ENCODE data around the gene TENM3.

DNA sequence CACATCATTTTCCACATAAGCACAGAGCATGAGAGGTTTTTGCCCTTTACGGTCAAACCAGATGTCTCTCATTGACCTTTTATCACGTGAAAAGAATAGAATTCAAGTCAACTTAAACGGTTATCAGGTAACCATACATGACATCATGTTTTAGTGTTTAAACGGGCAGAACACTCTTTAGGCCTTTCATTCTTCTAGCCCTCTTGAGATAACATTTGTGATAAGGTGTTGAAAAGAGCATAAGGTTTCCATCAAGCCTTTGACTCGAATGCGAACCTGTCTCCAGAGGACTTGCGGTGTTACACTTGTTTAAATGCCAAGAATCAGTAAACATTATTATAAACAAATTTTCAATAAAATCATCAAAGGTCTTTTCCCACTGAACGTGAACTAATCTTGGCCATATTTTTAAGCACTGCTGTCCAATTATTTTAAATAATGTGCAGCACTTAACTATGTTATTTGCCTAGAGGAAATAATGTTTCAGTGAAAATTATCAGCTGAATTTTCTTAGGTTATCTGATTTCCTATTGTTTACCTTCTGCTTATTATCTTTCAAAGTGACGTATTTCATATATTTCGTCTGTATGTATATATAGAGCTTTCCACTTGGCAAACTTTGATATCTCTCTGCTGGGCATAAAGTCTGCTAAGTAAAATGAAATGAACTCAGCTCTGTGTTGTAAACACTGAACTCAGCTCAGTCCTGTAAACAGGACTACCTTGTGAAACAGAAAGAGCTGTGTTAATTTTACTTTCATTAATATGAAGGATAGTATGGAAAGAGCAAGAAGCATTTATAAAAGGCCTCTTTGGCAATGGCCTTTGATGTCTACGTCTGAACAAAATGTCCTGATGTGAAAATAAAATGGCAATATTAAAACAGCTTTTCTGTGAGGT is 33.3 kb downstream of the TENM3 start:
- TF ChIP-seq, protein P1, sequence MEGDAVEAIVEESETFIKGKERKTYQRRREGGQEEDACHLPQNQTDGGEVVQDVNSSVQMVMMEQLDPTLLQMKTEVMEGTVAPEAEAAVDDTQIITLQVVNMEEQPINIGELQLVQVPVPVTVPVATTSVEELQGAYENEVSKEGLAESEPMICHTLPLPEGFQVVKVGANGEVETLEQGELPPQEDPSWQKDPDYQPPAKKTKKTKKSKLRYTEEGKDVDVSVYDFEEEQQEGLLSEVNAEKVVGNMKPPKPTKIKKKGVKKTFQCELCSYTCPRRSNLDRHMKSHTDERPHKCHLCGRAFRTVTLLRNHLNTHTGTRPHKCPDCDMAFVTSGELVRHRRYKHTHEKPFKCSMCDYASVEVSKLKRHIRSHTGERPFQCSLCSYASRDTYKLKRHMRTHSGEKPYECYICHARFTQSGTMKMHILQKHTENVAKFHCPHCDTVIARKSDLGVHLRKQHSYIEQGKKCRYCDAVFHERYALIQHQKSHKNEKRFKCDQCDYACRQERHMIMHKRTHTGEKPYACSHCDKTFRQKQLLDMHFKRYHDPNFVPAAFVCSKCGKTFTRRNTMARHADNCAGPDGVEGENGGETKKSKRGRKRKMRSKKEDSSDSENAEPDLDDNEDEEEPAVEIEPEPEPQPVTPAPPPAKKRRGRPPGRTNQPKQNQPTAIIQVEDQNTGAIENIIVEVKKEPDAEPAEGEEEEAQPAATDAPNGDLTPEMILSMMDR (IDR thresholded peaks at IDR 0.05): no peak
- no peak for TF ChIP-seq POLR2A (IDR thresholded peaks at IDR 0.05)
- TF ChIP-seq POLR2AphosphoS5 (IDR thresholded peaks at IDR 0.05; ENCODE audit: insufficient read depth in 1 of 2, low read depth in 1 of 2): no peak

All from vagina (tissue), 2 donors.